ENCODE results near the gene STPG2. TPM values are rescaled to one million over a fixed set of nuclear protein-coding genes. Genes with fewer than 3 reads are reported as not detected.
"Not testable (repeated sequence)": the region's sequence is repeated elsewhere in the genome, so short reads cannot be mapped to it uniquely, and the experiment has no call there.

Gene STPG2
- total RNA-seq, 2 experiments from 2014 or later: not detected

DNA sequence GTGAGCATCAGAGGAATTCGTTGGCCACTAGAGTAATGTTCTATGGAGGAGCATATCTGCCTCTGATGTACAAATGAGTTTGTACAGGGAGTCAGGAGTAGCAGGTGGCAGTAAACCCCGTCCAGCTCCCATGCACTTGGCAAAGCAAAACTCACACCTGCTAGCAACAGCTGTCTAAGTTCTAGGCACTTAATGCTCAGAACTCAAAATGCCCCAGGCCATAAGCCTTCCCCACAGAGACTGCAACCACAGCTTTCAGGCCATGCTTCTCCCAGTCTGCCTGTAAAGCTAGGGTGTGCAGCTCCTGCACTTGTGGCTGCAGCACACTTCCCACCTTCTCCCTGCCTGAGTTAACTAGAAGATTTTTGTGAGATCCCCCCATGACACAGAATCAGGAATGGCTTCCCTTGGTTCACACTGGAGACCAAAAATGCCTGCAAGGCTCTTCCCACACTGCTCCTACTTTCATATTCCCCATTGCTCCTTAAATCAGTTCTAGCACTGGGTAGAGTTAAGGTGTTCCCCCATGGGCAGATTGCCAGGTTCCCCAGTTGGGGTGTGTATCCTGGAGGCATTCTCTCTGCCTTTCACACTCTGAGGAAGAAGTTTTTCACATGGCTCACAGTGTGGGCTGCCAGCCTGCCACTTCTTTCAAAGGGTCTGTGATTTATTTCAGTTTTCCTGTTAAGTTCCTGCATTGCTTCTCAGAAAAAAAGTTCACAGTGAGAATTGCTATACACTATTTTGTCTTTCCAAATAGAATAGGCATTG, 189.9 kb downstream of the STPG2 start:
- POLR2A ChIA-PET: no interaction called here
- no peaks in the 10 kb centered on the region for H3K36me3 Mint-ChIP-seq
- ATAC-seq (ENCODE audit: low read depth) (no peak), DNase-seq (no peak)
- peaks cover 4% of the 10 kb centered on the region for H3K9me3 Mint-ChIP-seq
- H3K4me1 Mint-ChIP-seq: no peaks in the 10 kb centered on the region
- H3K27ac Mint-ChIP-seq: no peak overlapping the region
- H3K27me3 Mint-ChIP-seq: no peaks in the 10 kb centered on the region
- H3K4me3 Mint-ChIP-seq: no peak overlapping the region

- POLR2A ChIA-PET: no interaction called here
- no peaks in the 10 kb centered on the region for H3K27me3 Mint-ChIP-seq
- no peaks in the 10 kb centered on the region for H3K4me1 Mint-ChIP-seq
- peaks cover 4% of the 10 kb centered on the region for H3K9me3 Mint-ChIP-seq
- no peak overlapping the region for H3K4me3 Mint-ChIP-seq
- DNase-seq: no peak
- no peaks in the 10 kb centered on the region for H3K36me3 Mint-ChIP-seq
- no peak for ATAC-seq (ENCODE audit: low read depth)
- no peak overlapping the region for H3K27ac Mint-ChIP-seq
These were observed 190.5 kb downstream of the STPG2 start for GRCh38 chr4:97952763-97953162.

- DNase-seq (no peak), ATAC-seq (ENCODE audit: low read depth) (no peak)
- Mint-ChIP-seq H3K27me3 (no peaks in the 10 kb centered on the region), H3K36me3 (no peaks in the 10 kb centered on the region), H3K4me3 (no peak overlapping the region), H3K27ac (no peak overlapping the region), H3K9me3 (peaks cover 4% of the 10 kb centered on the region), H3K4me1 (no peaks in the 10 kb centered on the region)
- POLR2A ChIA-PET: no interaction called here
These were observed 192.4 kb downstream of the STPG2 start for GRCh38 chr4:97950836-97951235.

DNA sequence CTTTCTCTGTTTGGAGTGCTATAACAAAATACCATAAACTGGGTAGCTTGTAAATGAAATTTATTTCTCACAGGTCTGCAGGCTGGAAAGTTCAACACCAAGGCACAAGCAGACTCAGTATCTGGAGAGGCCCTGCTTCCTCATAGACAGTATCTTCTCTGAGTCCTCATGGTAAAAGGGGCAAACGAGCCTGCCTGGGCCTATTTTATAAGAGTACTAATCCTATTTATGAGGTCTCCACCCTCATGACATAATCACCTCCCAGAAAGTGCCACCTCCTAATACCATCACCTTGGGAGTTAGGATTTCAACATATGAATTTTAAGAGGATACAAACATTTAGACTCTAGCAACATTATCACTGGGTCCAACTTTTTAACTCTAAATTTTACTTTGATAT, 200.3 kb downstream of the STPG2 start:
- Mint-ChIP-seq H3K36me3 (no peaks in the 10 kb centered on the region), H3K4me3 (no peak overlapping the region), H3K4me1 (no peaks in the 10 kb centered on the region), H3K27ac (no peak overlapping the region), H3K27me3 (no peaks in the 10 kb centered on the region), H3K9me3 (peaks cover 14% of the 10 kb centered on the region)
- POLR2A ChIA-PET: no interaction called here
- DNase-seq (no peak), ATAC-seq (ENCODE audit: low read depth) (no peak)

- DNase-seq: no peak
These were observed 201.1 kb downstream of the STPG2 start for GRCh38 chr4:97942137-97942536.

DNA sequence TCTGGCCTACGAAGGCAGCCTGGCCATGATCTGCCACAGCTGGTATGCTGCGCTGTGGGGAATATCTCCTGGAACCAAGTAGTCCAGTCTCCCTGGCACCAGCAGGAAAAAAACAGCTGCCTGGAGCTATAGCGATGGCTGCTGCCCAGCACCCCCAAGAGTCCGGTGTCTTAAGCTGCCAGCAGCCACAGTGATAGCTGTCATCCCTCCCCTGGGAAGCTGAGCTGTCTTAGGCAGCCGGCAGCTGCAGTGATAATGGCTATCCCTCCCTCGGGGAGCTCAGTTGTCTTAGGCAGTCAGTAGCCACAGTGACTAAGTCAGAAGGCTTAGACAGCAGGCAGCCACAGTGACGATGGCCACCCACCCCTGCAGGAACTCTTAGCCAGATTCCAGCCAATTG, 205.1 kb downstream of the STPG2 start:
- POLR2A ChIA-PET: no interaction called here
- H3K36me3 Mint-ChIP-seq: no peaks in the 10 kb centered on the region
- DNase-seq (no peak), ATAC-seq (ENCODE audit: low read depth) (no peak)
- H3K27me3 Mint-ChIP-seq: no peaks in the 10 kb centered on the region
- peaks cover 26% of the 10 kb centered on the region for H3K9me3 Mint-ChIP-seq
- no peak overlapping the region for H3K27ac Mint-ChIP-seq
- H3K4me3 Mint-ChIP-seq: no peak overlapping the region
- H3K4me1 Mint-ChIP-seq: no peaks in the 10 kb centered on the region

More at GRCh38 chr4:97942137-97942536, 201.1 kb downstream of the STPG2 start:
- Mint-ChIP-seq H3K27me3 (no peaks in the 10 kb centered on the region), H3K36me3 (no peaks in the 10 kb centered on the region), H3K9me3 (peaks cover 19% of the 10 kb centered on the region), H3K4me3 (no peak overlapping the region), H3K4me1 (no peaks in the 10 kb centered on the region), H3K27ac (no peak overlapping the region)
- POLR2A ChIA-PET: no interaction called here
- no peak for ATAC-seq (ENCODE audit: low read depth)

GRCh38 chr4:97924341-97924958, 218.8 kb downstream of the STPG2 start:
- POLR2A ChIA-PET: no interaction called here

GRCh38 chr4:97923096-97923495, 220.2 kb downstream of the STPG2 start:
- POLR2A ChIA-PET: no interaction called here
- H3K4me3 Mint-ChIP-seq: no peak overlapping the region
- H3K4me1 Mint-ChIP-seq: no peaks in the 10 kb centered on the region
- no peaks in the 10 kb centered on the region for H3K36me3 Mint-ChIP-seq
- no peak for ATAC-seq (ENCODE audit: low read depth)
- peaks cover 2% of the 10 kb centered on the region for H3K9me3 Mint-ChIP-seq
- DNase-seq: no peak
- H3K27ac Mint-ChIP-seq: no peak overlapping the region
- H3K27me3 Mint-ChIP-seq: no peaks in the 10 kb centered on the region

More at GRCh38 chr4:97924341-97924958, 218.8 kb downstream of the STPG2 start:
- Mint-ChIP-seq H3K4me3 (no peak overlapping the region), H3K9me3 (peaks cover 2% of the 10 kb centered on the region), H3K27me3 (no peaks in the 10 kb centered on the region), H3K4me1 (no peaks in the 10 kb centered on the region), H3K27ac (no peak overlapping the region), H3K36me3 (no peaks in the 10 kb centered on the region)
- ATAC-seq (ENCODE audit: low read depth) (no peak), DNase-seq (no peak)

- no peaks in the 10 kb centered on the region for H3K36me3 Mint-ChIP-seq
- POLR2A ChIA-PET: no interaction called here
These were observed 226.2 kb downstream of the STPG2 start for GRCh38 chr4:97917115-97917514.

DNA sequence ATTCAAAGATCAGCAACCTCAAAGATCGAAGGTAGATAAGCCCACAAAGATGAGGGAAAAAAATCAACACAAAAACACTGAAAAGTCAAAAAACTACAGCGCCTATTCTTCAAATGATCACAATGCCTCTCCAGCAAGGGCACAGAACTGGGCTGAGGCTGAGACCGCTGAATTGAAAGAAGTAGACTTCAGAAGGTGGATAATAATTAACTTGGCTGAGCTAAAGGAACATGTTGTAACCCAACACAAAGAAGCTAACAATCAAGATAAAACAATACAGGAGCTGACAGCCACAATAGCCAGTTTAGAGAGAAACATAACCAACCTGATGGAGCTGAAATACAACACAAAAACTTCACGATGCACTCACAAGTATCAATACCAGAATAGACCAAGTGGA, 231.1 kb downstream of the STPG2 start:
- H3K27me3 Mint-ChIP-seq: no peaks in the 10 kb centered on the region
- no peak for ATAC-seq (ENCODE audit: low read depth)
- no peaks in the 10 kb centered on the region for H3K36me3 Mint-ChIP-seq
- H3K4me1 Mint-ChIP-seq: no peaks in the 10 kb centered on the region
- H3K9me3 Mint-ChIP-seq: peaks cover 4% of the 10 kb centered on the region
- no peak overlapping the region for H3K4me3 Mint-ChIP-seq
- no peak for DNase-seq
- H3K27ac Mint-ChIP-seq: no peak overlapping the region
- POLR2A ChIA-PET: no interaction called here

More at GRCh38 chr4:97917115-97917514, 226.2 kb downstream of the STPG2 start:
- no peak for ATAC-seq (ENCODE audit: low read depth)
- Mint-ChIP-seq H3K27me3 (no peaks in the 10 kb centered on the region), H3K4me1 (no peaks in the 10 kb centered on the region), H3K27ac (no peak overlapping the region), H3K4me3 (no peak overlapping the region), H3K9me3 (peaks cover 3% of the 10 kb centered on the region)
- DNase-seq: no peak

DNA sequence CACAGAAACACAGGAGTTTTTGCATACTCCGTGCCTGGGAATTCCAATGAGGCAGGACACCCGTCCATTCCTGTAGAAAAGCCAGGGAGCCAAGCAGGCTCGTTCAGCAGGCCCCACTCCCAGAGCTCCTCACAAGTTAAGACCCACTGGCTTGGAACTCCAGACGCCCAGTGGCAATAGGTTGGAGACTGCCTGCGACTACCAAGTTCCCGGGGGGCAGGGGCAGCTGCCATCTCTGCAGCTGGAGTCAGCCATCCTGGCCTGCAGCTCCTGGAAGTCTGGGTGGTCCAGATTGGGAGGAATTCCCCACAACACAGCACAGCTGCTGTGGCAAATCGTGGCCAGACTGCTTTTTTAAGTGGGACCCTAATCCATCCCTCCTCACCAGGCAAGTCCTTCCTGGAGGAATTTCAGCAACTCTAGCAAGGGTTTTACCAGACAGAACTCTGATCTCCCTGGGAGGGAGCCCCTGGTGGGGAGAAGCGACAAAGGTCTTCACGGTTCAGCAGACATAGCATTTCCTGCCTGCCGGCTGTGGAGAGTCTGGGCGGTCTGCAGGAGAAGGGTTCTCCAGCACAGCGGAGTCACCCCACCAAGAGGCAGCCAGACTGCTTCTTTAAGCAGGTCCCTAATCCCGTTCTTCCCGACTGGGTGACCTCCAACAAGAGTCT, 231.9 kb downstream of the STPG2 start:
- POLR2A ChIA-PET: no interaction called here
- Mint-ChIP-seq H3K4me1 (no peaks in the 10 kb centered on the region), H3K27me3 (no peaks in the 10 kb centered on the region), H3K27ac (no peak overlapping the region), H3K4me3 (no peak overlapping the region), H3K36me3 (no peaks in the 10 kb centered on the region), H3K9me3 (peaks cover 2% of the 10 kb centered on the region)
- no peak for ATAC-seq (ENCODE audit: low read depth)
- no peak for DNase-seq

DNA sequence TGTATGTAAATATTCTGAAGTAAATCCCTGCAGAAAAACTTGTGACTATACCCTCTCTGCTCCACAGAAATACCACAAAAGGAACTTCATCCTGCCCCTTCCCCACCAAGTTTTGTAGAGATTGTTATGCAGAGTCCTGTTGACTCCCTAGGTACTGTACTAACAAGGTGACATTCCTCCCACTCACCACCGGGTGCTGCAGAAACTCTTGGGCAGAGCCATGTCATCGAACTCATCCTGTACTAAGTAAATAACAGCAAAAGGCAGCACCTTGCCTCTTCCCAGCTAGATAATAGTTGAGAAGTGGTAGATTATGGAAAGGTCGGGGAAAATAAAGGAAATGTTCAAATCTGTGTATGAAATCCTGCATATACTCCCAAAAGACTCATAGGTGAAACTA, 233.3 kb downstream of the STPG2 start:
- POLR2A ChIA-PET: no interaction called here
- Mint-ChIP-seq H3K4me3 (no peak overlapping the region), H3K4me1 (no peaks in the 10 kb centered on the region), H3K27me3 (no peaks in the 10 kb centered on the region), H3K36me3 (no peaks in the 10 kb centered on the region), H3K9me3 (peaks cover 2% of the 10 kb centered on the region), H3K27ac (no peak overlapping the region)
- ATAC-seq (ENCODE audit: low read depth) (no peak), DNase-seq (no peak)

DNA sequence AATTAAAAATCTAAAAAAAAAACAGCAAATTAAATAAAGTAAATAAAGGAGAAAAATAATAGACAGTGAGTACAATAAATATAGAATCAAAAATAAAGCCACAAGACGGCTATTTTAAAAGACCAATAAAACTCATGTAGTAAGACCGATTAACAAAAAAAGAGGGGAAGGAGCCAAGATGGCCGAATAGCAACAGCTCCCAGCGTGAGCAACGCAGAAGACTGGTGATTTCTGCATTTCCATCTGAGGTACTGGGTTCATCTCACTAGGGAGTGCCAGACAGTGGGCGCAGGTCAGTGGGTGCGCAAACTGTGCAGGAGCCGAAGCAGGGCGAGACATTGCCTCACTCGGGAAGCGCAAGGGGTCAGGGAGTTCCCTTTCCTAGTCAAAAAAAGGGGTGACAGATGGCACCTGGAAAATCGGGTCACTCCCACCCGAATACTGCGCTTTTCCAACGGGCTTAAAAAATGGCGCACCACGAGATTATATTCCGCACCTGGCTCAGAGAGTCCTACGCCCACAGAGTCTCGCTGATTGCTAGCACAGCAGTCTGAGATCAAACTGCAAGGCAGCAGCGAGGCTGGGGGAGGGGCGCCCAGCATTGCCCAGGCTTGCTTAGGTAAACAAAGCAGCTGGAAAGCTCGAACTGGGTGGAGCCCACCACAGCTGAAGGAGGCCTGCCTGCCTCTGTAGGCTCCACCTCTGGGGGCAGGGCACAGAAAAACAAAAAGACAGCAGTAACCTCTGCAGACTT, 239.7 kb downstream of the STPG2 start:
- H3K9me3 Mint-ChIP-seq; DNase-seq; H3K27me3 Mint-ChIP-seq; H3K27ac Mint-ChIP-seq; POLR2A ChIA-PET; H3K4me3 Mint-ChIP-seq; H3K36me3 Mint-ChIP-seq; H3K4me1 Mint-ChIP-seq; ATAC-seq (ENCODE audit: low read depth): not testable (repeated sequence)

Measured in activated naive CD8-positive, alpha-beta T cell treated with anti-CD3 and anti-CD28 coated beads, Interleukin-2, amount 10 ng/mL, durations not matched to agents 7 days and 5 days (primary cell).